ENCODE measurements around the gene CCDC171. TPM values are rescaled to one million over a fixed set of nuclear protein-coding genes. Genes with fewer than 3 reads are reported as not detected.

Gene CCDC171
- total RNA-seq, 2 donors from 2014 or later = 0.52 to 1.5 TPM

GRCh38 chr9:15846611-15847010 lies 293.8 kb downstream of the CCDC171 start:
- no peak for ATAC-seq
- H3K36me3 Mint-ChIP-seq (ENCODE audit: low read depth) = no peaks in the 10 kb centered on the region

GRCh38 chr9:15849871-15850270 lies 297.0 kb downstream of the CCDC171 start:
- Mint-ChIP-seq H3K27ac (no peak overlapping the region), H3K4me1 (no peaks in the 10 kb centered on the region), H3K36me3 (ENCODE audit: low read depth) (no peaks in the 10 kb centered on the region), H3K27me3 (no peaks in the 10 kb centered on the region), H3K4me3 (no peak overlapping the region)
- H3K9me3 ChIP-seq (ENCODE audit: control insufficient read depth, low read length, poor library complexity, severe bottlenecking) = no peaks in the 10 kb centered on the region
- ATAC-seq = no peak
- no peak for DNase-seq

More at GRCh38 chr9:15846611-15847010, 293.8 kb downstream of the CCDC171 start:
- Mint-ChIP-seq H3K4me1 (no peaks in the 10 kb centered on the region), H3K4me3 (no peak overlapping the region), H3K27me3 (no peaks in the 10 kb centered on the region), H3K27ac (no peak overlapping the region)
- DNase-seq = no peak
- no peaks in the 10 kb centered on the region for H3K9me3 ChIP-seq (ENCODE audit: control insufficient read depth, low read length, poor library complexity, severe bottlenecking)

- H3K9me3 ChIP-seq (ENCODE audit: control insufficient read depth, low read length, poor library complexity, severe bottlenecking) = no peaks in the 10 kb centered on the region
- Mint-ChIP-seq H3K27me3 (no peaks in the 10 kb centered on the region), H3K27ac (no peak overlapping the region), H3K36me3 (ENCODE audit: low read depth) (no peaks in the 10 kb centered on the region), H3K4me3 (no peak overlapping the region), H3K4me1 (no peaks in the 10 kb centered on the region)
- no peak for DNase-seq
- no peak for ATAC-seq
Observed at GRCh38 chr9:15851766-15852165, 298.9 kb downstream of the CCDC171 start.

- Mint-ChIP-seq H3K27ac (no peak overlapping the region), H3K4me1 (no peaks in the 10 kb centered on the region), H3K4me3 (no peak overlapping the region), H3K27me3 (no peaks in the 10 kb centered on the region), H3K36me3 (ENCODE audit: low read depth) (no peaks in the 10 kb centered on the region)
- ATAC-seq (no peak), DNase-seq (no peak)
- H3K9me3 ChIP-seq (ENCODE audit: control insufficient read depth, low read length, poor library complexity, severe bottlenecking) = no peaks in the 10 kb centered on the region
Observed at GRCh38 chr9:15856591-15856990, 303.7 kb downstream of the CCDC171 start.

GRCh38 chr9:15867334-15867733 lies 314.5 kb downstream of the CCDC171 start:
- Mint-ChIP-seq H3K27ac (no peak overlapping the region), H3K27me3 (no peaks in the 10 kb centered on the region), H3K36me3 (ENCODE audit: low read depth) (peaks cover 2% of the 10 kb centered on the region), H3K4me3 (no peak overlapping the region), H3K4me1 (no peaks in the 10 kb centered on the region)
- ATAC-seq = no peak
- DNase-seq = no peak
- H3K9me3 ChIP-seq (ENCODE audit: control insufficient read depth, low read length, poor library complexity, severe bottlenecking) = no peaks in the 10 kb centered on the region

GRCh38 chr9:15867988-15868387 lies 315.1 kb downstream of the CCDC171 start:
- H3K9me3 ChIP-seq (ENCODE audit: control insufficient read depth, low read length, poor library complexity, severe bottlenecking) = no peaks in the 10 kb centered on the region
- Mint-ChIP-seq H3K36me3 (ENCODE audit: low read depth) (peaks cover 2% of the 10 kb centered on the region), H3K4me3 (no peak overlapping the region), H3K4me1 (no peaks in the 10 kb centered on the region), H3K27me3 (no peaks in the 10 kb centered on the region), H3K27ac (no peak overlapping the region)
- DNase-seq = no peak
- no peak for ATAC-seq

DNA sequence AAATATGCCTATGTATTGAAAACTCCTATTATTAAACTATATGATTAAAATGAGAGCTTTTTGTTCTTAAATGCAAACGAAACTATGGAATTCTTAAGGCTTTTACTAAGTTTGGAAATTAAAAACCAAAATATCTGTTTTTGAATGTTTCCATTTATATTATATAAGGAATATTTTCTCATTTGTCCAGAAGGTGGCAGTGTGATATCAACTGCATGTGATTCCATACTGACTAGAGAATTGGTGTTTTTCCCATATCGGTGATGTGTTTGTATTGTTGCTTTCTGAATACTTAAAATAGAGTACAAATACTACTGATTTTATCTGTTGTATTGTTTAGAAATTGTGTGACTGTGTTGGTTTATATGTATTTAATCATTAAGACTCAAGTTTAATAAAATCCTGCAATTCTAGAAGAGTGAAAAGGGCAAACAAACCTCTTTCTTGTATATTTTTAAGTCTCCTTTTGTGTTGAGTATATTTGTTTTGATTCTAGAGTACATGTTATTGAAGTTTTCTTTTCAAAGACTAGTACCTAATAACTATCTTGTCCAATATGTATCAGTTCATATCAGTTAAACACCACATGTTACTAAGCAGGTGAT lies 320.8 kb downstream of the CCDC171 start:
- no peak for DNase-seq

GRCh38 chr9:15882328-15882727 lies 329.5 kb downstream of the CCDC171 start:
- Mint-ChIP-seq H3K4me3 (no peak overlapping the region), H3K27ac (no peak overlapping the region), H3K4me1 (no peaks in the 10 kb centered on the region), H3K36me3 (ENCODE audit: low read depth) (peaks cover 3% of the 10 kb centered on the region), H3K27me3 (no peaks in the 10 kb centered on the region)
- H3K9me3 ChIP-seq (ENCODE audit: control insufficient read depth, low read length, poor library complexity, severe bottlenecking) = no peaks in the 10 kb centered on the region
- ATAC-seq (no peak), DNase-seq (no peak)

More for the DNA sequence above, 320.8 kb downstream of the CCDC171 start:
- no peak for ATAC-seq
- Mint-ChIP-seq H3K4me3 (no peak overlapping the region), H3K4me1 (no peaks in the 10 kb centered on the region), H3K27ac (no peak overlapping the region), H3K36me3 (ENCODE audit: low read depth) (peaks cover 2% of the 10 kb centered on the region), H3K27me3 (no peaks in the 10 kb centered on the region)
- no peaks in the 10 kb centered on the region for H3K9me3 ChIP-seq (ENCODE audit: control insufficient read depth, low read length, poor library complexity, severe bottlenecking)

DNA sequence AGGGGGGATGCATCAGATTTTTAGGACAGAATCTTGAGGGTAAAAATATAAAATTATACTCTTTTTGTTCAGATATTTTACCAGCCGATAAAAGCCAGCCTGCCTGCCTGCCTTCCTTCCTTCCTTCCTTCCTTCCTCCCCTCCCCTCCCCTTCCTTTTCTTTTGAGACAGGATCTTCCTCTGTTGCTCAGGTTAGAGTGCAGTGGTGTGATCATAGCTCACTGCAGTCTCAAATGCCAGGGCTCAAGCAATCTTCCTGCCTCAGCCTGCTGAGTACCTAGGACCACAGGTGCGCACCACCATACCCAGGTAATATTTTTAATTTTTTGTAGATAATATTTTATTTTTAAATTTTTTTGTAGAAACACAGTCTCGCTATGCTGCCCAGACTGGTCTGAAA lies 330.0 kb downstream of the CCDC171 start:
- no peak overlapping the region for H3K4me3 Mint-ChIP-seq
- DNase-seq = no peak
- no peaks in the 10 kb centered on the region for H3K27me3 Mint-ChIP-seq
- no peaks in the 10 kb centered on the region for H3K9me3 ChIP-seq (ENCODE audit: control insufficient read depth, low read length, poor library complexity, severe bottlenecking)
- H3K36me3 Mint-ChIP-seq (ENCODE audit: low read depth) = peaks cover 3% of the 10 kb centered on the region
- H3K27ac Mint-ChIP-seq = no peak overlapping the region
- no peak for ATAC-seq
- no peaks in the 10 kb centered on the region for H3K4me1 Mint-ChIP-seq

DNA sequence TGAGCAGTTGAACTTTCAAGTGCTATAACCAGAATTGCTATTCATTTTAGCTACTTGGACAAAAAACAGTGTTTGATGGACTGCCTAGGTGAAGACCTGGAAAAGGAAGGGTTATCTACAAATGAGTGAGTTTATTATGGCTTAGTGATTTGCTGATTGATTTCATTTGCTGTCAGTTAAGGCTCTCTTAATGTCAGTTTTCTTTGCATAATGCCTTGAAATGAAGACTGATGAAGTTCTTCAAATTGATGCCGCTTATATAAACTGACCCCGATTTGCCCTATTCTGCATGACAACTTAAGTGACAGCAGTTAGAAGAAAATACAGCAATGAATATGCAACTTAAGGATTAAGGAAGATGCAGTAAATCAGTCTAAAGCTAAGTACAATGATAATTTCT lies 332.6 kb downstream of the CCDC171 start:
- DNase-seq (no peak), ATAC-seq (no peak)
- H3K9me3 ChIP-seq (ENCODE audit: control insufficient read depth, low read length, poor library complexity, severe bottlenecking) = no peaks in the 10 kb centered on the region
- Mint-ChIP-seq H3K4me3 (no peak overlapping the region), H3K27ac (no peak overlapping the region), H3K27me3 (no peaks in the 10 kb centered on the region), H3K36me3 (ENCODE audit: low read depth) (peaks cover 3% of the 10 kb centered on the region), H3K4me1 (no peaks in the 10 kb centered on the region)

DNA sequence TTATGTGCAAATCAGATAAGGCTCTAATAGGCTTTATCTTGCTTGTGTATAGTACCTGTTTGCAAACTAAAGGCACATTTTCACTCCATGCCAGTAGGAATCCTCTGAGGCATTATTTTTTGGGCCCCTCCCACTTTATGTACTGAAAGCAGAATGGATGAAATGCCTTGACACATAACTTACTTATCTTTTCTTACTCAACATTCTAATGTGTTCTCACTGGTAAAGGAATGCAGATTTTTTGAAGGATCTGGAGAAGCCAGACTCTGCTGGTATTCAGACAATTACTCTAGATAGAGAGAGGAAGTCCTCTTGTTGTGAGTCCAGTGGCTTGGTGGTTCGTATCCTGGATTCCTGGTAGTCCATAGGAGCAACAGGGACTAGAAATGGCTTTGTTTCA lies 336.7 kb downstream of the CCDC171 start:
- no peak overlapping the region for H3K27ac Mint-ChIP-seq
- H3K36me3 Mint-ChIP-seq (ENCODE audit: low read depth) = no peaks in the 10 kb centered on the region
- no peaks in the 10 kb centered on the region for H3K4me1 Mint-ChIP-seq

GRCh38 chr9:15901572-15901971 lies 348.7 kb downstream of the CCDC171 start:
- Mint-ChIP-seq H3K27ac (no peak overlapping the region), H3K36me3 (ENCODE audit: low read depth) (no peaks in the 10 kb centered on the region), H3K4me1 (no peaks in the 10 kb centered on the region), H3K4me3 (no peak overlapping the region), H3K27me3 (no peaks in the 10 kb centered on the region)
- ATAC-seq = no peak
- no peaks in the 10 kb centered on the region for H3K9me3 ChIP-seq (ENCODE audit: control insufficient read depth, low read length, poor library complexity, severe bottlenecking)
- DNase-seq = no peak

More for the DNA sequence above, 336.7 kb downstream of the CCDC171 start:
- H3K27me3 Mint-ChIP-seq = no peaks in the 10 kb centered on the region
- ATAC-seq (no peak), DNase-seq (no peak)
- no peak overlapping the region for H3K4me3 Mint-ChIP-seq
- H3K9me3 ChIP-seq (ENCODE audit: control insufficient read depth, low read length, poor library complexity, severe bottlenecking) = no peaks in the 10 kb centered on the region

GRCh38 chr9:15909297-15909696 lies 356.5 kb downstream of the CCDC171 start:
- DNase-seq = no peak
- Mint-ChIP-seq H3K4me3 (no peak overlapping the region), H3K27me3 (no peaks in the 10 kb centered on the region), H3K36me3 (ENCODE audit: low read depth) (no peaks in the 10 kb centered on the region), H3K27ac (no peak overlapping the region), H3K4me1 (no peaks in the 10 kb centered on the region)
- no peaks in the 10 kb centered on the region for H3K9me3 ChIP-seq (ENCODE audit: control insufficient read depth, low read length, poor library complexity, severe bottlenecking)
- no peak for ATAC-seq

- H3K4me1 Mint-ChIP-seq = no peaks in the 10 kb centered on the region
- H3K9me3 ChIP-seq (ENCODE audit: control insufficient read depth, low read length, poor library complexity, severe bottlenecking) = peaks cover 3% of the 10 kb centered on the region
- H3K4me3 Mint-ChIP-seq = no peak overlapping the region
- H3K27ac Mint-ChIP-seq = no peak overlapping the region
- no peaks in the 10 kb centered on the region for H3K27me3 Mint-ChIP-seq
- H3K36me3 Mint-ChIP-seq (ENCODE audit: low read depth) = no peaks in the 10 kb centered on the region
- ATAC-seq (no peak), DNase-seq (no peak)
Observed at GRCh38 chr9:15915711-15916110, 362.9 kb downstream of the CCDC171 start.
